Activated B cell treated with CpG ODN at 0.5 μM for 24 hours (primary cell): Measurements from ENCODE around the gene EEF1B2. TPM values are rescaled to one million over a fixed set of nuclear protein-coding genes. Genes with fewer than 3 reads are reported as not detected.

Experiments
- ATAC-seq: fragments of 200-7000 bp; cut with Tn5 transposase; one replicate; pipeline ENCODE4 v1.10.0; 2021; ENCODE audit warnings: low read depth, mild to moderate bottlenecking, moderate library complexity
- CTCF ChIA-PET: fragments of 350-600 bp; sonication (Branson Sonifier 250); formaldehyde crosslinking; loops from one replicate; lab custom pipeline; 2021; ENCODE audit warnings: antibody characterized with exemption; lab: Charles Lee
- POLR2A ChIA-PET: fragments of 350-600 bp; sonication (Branson Sonifier 250); formaldehyde crosslinking; loops from one replicate; lab custom pipeline; 2021; ENCODE audit warnings: antibody characterized with exemption; lab: Charles Lee
- DNase-seq: peaks from one replicate; pipeline ENCODE4 v3.0.0; 2022
- H3K27ac Mint-ChIP-seq: one replicate; pipeline ENCODE4 v1.8.0; 2020; ENCODE audit warnings: mixed read lengths
- H3K27me3 Mint-ChIP-seq: one replicate; pipeline ENCODE4 v1.8.0; 2021; ENCODE audit warnings: mixed read lengths
- H3K36me3 Mint-ChIP-seq: one replicate; pipeline ENCODE4 v1.8.0; 2021; ENCODE audit warnings: low read depth, mixed read lengths
- H3K4me1 Mint-ChIP-seq: one replicate; pipeline ENCODE4 v1.8.0; 2021; ENCODE audit warnings: mixed read lengths
- H3K4me3 Mint-ChIP-seq: one replicate; pipeline ENCODE4 v1.8.0; 2020; ENCODE audit warnings: mild to moderate bottlenecking, mixed read lengths
- H3K9me3 Mint-ChIP-seq: one replicate; pipeline ENCODE4 v1.8.0; 2020; ENCODE audit warnings: mixed read lengths
- CTCF ChIP-seq: fragments of 200-600 bp; IDR thresholded peaks from one replicate; pipeline ENCODE4 v1.8.0; 2022; ENCODE audit warnings: antibody characterized with exemption, mild to moderate bottlenecking
- intact Hi-C: fragments of 100-400 bp; cut with micrococcal nuclease; formaldehyde crosslinking; loops from one replicate; pipeline ENCODE4 v1.15.1; 2024
- total RNA-seq: library from RNA; stranded (reverse); gene quantifications from 2 replicates; pipeline ENCODE4 v1.2.3, GENCODE V29; 2022

EEF1B2 gene
- total RNA-seq, 1 donor from 2014 or later, result 1,278 TPM

DNA sequence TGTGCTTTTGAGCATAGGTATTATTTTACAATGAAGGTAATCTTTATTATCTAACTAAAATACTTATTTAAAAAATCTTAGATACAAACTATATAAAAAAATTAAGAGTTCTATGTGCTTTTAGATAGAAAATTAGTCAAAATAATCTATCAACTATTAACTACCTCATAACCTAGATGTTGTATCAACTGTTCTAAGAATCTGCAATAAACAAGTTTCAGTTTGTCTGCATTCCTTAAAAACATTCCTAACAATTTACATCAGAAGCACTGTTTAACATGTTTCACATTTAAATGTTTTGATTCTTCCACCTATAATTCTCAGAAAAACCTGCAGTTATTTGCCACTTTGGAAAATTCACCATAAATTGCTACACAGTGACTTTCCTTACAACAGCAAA is 33.8 kb upstream of the EEF1B2 start:
- H3K27ac Mint-ChIP-seq, result no peak overlapping the region
- DNase-seq, result no peak
- ATAC-seq, result no peak
- H3K4me1 Mint-ChIP-seq, result no peaks in the 10 kb centered on the region
- peaks cover 61% of the 10 kb centered on the region for H3K36me3 Mint-ChIP-seq
- no peak for TF ChIP-seq CTCF
- ChIA-PET CTCF (no interaction called here), POLR2A (no interaction called here)
- H3K4me3 Mint-ChIP-seq, result no peak overlapping the region
- intact Hi-C loops, result no loop called here
- peaks cover 4% of the 10 kb centered on the region for H3K9me3 Mint-ChIP-seq
- no peaks in the 10 kb centered on the region for H3K27me3 Mint-ChIP-seq

DNA sequence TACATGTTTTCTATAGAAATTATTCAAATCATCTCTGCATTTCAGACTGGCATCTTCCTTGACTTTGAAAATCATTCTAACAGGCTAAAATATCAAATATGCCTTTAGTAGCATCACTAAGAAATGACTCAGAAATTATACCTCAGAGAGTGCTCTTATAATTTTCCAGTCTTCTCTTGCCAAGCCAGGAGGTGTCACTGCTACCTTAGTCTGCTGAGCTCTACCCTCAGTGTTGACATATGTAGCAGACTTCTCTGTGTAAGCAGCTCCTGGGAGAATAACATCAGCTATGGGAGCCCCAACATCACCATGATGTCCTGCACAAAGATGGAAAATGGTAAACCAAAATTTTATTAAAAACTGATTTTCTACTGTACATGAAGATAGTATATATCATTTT is 32.0 kb upstream of the EEF1B2 start:
- DNase-seq (no peak), ATAC-seq (no peak)
- ChIA-PET CTCF (no interaction called here), POLR2A (no interaction called here)
- TF ChIP-seq CTCF, result no peak
- Mint-ChIP-seq H3K4me1 (no peaks in the 10 kb centered on the region), H3K27ac (no peak overlapping the region), H3K36me3 (peaks cover 52% of the 10 kb centered on the region), H3K4me3 (no peak overlapping the region), H3K9me3 (no peaks in the 10 kb centered on the region), H3K27me3 (no peaks in the 10 kb centered on the region)
- intact Hi-C loops, result no loop called here

GRCh38 chr2:206143451-206143850 is 16.2 kb upstream of the EEF1B2 start:
- POLR2A ChIA-PET, result interaction anchor here (1.2 kb wide), 1 partner anchor 20 kb away, joined by 5 read pairs; no protein-coding TSS in a partner anchor
- H3K4me3 Mint-ChIP-seq, result no peak overlapping the region

GRCh38 chr2:206144383-206144782 is 15.3 kb upstream of the EEF1B2 start:
- Mint-ChIP-seq H3K4me1 (no peaks in the 10 kb centered on the region), H3K9me3 (no peaks in the 10 kb centered on the region), H3K27ac (no peak overlapping the region), H3K27me3 (no peaks in the 10 kb centered on the region), H3K4me3 (no peak overlapping the region), H3K36me3 (peaks cover 77% of the 10 kb centered on the region)
- no peak for TF ChIP-seq CTCF
- intact Hi-C loops, result no loop called here
- ChIA-PET POLR2A (no interaction called here), CTCF (interaction anchor here (1.5 kb wide), 1 partner anchor 22 kb away, joined by 3 read pairs; no protein-coding TSS in a partner anchor)
- DNase-seq (no peak), ATAC-seq (no peak)

More at GRCh38 chr2:206143451-206143850, 16.2 kb upstream of the EEF1B2 start:
- intact Hi-C loops, result no loop called here
- Mint-ChIP-seq H3K36me3 (peaks cover 77% of the 10 kb centered on the region), H3K27me3 (no peaks in the 10 kb centered on the region), H3K27ac (no peak overlapping the region), H3K4me1 (no peaks in the 10 kb centered on the region), H3K9me3 (no peaks in the 10 kb centered on the region)
- ATAC-seq (no peak), DNase-seq (no peak)
- CTCF ChIA-PET, result no interaction called here
- TF ChIP-seq CTCF, result no peak

- no peak overlapping the region for H3K27ac Mint-ChIP-seq
- no peak overlapping the region for H3K4me3 Mint-ChIP-seq
- DNase-seq (no peak), ATAC-seq (no peak)
- ChIA-PET POLR2A (no interaction called here), CTCF (interaction anchor here (1.5 kb wide), 1 partner anchor 21 kb away, joined by 3 read pairs; no protein-coding TSS in a partner anchor)
- H3K27me3 Mint-ChIP-seq, result no peaks in the 10 kb centered on the region
- intact Hi-C loops, result no loop called here
- H3K36me3 Mint-ChIP-seq, result peaks cover 79% of the 10 kb centered on the region
- H3K4me1 Mint-ChIP-seq, result no peaks in the 10 kb centered on the region
- TF ChIP-seq CTCF, result no peak
- H3K9me3 Mint-ChIP-seq, result no peaks in the 10 kb centered on the region
Observed at GRCh38 chr2:206145665-206146064, 14.0 kb upstream of the EEF1B2 start.
